Measurements from ENCODE around the gene RNF31.

Gene RNF31

GRCh38 chr14:24181371-24182077 is 34.2 kb downstream of the RNF31 start:
- TF ChIP-seq CTCF (IDR thresholded peaks at IDR 0.05; ENCODE audit: borderline replicate concordance, control extremely low read depth, extremely low read depth, insufficient read depth, missing control alignments) = no peak
- DNase-seq (ENCODE audit: low spot score) = no peak
- in situ Hi-C loops (cut with MboI; ENCODE audit: low sequenced_read_pairs, unreplicated experiment) = no loop called here

- in situ Hi-C loops (cut with MboI; ENCODE audit: low sequenced_read_pairs, unreplicated experiment) = no loop called here
- DNase-seq (ENCODE audit: low spot score) = no peak
- no peak for TF ChIP-seq CTCF (IDR thresholded peaks at IDR 0.05; ENCODE audit: borderline replicate concordance, control extremely low read depth, extremely low read depth, insufficient read depth, missing control alignments)
Observed at GRCh38 chr14:24182110-24182882, 35.0 kb downstream of the RNF31 start.

- in situ Hi-C loops (cut with MboI; ENCODE audit: low sequenced_read_pairs, unreplicated experiment) = no loop called here
- no peak for DNase-seq (ENCODE audit: low spot score)
- TF ChIP-seq CTCF (IDR thresholded peaks at IDR 0.05; ENCODE audit: borderline replicate concordance, control extremely low read depth, extremely low read depth, insufficient read depth, missing control alignments) = no peak
Observed at GRCh38 chr14:24183014-24183481, 35.8 kb downstream of the RNF31 start.

- TF ChIP-seq CTCF (IDR thresholded peaks at IDR 0.05; ENCODE audit: borderline replicate concordance, control extremely low read depth, extremely low read depth, insufficient read depth, missing control alignments) = no peak
- in situ Hi-C loops (cut with MboI; ENCODE audit: low sequenced_read_pairs, unreplicated experiment) = no loop called here
- no peak for DNase-seq (ENCODE audit: low spot score)
Observed at GRCh38 chr14:24184104-24184970, 37.0 kb downstream of the RNF31 start.

- in situ Hi-C loops (cut with MboI; ENCODE audit: low sequenced_read_pairs, unreplicated experiment) = no loop called here
- DNase-seq (ENCODE audit: low spot score) = no peak
- no peak for TF ChIP-seq CTCF (IDR thresholded peaks at IDR 0.05; ENCODE audit: borderline replicate concordance, control extremely low read depth, extremely low read depth, insufficient read depth, missing control alignments)
Observed at GRCh38 chr14:24185026-24185425, 37.7 kb downstream of the RNF31 start.

GRCh38 chr14:24185741-24186140 is 38.4 kb downstream of the RNF31 start:
- in situ Hi-C loops (cut with MboI; ENCODE audit: low sequenced_read_pairs, unreplicated experiment) = no loop called here
- no peak for DNase-seq (ENCODE audit: low spot score)
- no peak for TF ChIP-seq CTCF (IDR thresholded peaks at IDR 0.05; ENCODE audit: borderline replicate concordance, control extremely low read depth, extremely low read depth, insufficient read depth, missing control alignments)
